NCI-H146 treated with DMSO at 0.1 percent for 48 hours (cell line): Measurements from ENCODE around the gene PDE3B.
"Not testable (repeated sequence)": the region's sequence is repeated elsewhere in the genome, so short reads cannot be mapped to it uniquely, and the experiment has no call there.

ENCODE experiments used
- DNase-seq: peaks from one replicate; lab custom pipeline; 2025; ENCODE audit not compliant: unreplicated experiment; lab: John Stamatoyannopoulos, UW

The PDE3B gene

DNA sequence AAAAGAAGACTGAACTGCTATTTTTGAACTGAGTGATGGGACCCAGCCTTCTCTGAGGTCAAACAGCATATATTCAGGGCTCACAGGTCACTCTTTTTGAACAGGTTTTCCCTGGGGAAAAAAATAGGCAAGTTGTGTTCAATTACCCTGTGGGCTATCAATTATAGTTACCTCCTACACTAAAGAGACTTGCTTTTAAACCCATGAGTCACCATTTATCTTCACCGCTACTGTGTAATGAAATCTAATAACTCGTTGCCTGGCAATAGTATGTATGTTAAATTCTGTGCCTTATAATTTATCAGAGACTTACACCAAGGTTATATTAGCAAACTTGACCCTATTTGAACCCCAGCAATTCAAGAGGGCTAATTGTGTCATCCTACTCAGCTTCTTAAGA is 149.9 kb downstream of the PDE3B start:
- DNase-seq = no peak

DNA sequence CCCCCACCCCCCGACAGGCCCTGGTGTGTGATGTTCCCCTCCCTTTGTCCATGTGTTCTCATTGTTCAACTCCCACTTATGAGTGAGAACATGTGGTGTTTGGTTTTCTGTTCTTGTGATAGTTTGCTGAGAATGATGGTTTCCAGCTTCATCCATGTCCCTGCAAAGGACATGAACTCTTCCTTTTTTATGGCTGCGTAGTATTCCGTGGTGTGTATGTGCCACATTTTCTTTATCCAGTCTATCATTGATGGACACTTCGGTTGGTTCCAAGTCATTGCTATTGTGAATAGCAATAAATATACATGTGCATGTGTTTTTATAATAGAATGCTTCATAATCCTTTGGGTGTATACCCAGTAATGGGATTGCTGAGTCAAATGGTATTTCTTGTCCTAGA is 152.4 kb downstream of the PDE3B start:
- DNase-seq = not testable (repeated sequence)

DNA sequence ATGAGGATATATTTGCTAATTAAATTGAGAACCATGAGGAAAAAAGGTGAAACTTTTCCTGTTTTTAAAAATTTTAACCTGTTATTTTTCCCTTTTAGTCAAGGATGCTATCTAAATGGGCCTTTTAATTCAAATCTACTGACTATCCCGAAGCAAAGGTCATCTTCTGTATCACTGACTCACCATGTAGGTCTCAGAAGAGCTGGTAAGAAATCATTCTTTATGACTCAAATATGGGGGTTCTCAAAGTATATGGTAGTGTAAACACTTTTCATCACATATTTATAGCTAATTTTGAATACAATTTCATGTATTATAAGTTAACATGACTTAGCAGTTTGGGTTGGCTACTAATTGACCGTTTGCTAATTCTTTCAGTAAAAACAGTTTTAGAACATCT is 160.2 kb downstream of the PDE3B start:
- no peak for DNase-seq

DNA sequence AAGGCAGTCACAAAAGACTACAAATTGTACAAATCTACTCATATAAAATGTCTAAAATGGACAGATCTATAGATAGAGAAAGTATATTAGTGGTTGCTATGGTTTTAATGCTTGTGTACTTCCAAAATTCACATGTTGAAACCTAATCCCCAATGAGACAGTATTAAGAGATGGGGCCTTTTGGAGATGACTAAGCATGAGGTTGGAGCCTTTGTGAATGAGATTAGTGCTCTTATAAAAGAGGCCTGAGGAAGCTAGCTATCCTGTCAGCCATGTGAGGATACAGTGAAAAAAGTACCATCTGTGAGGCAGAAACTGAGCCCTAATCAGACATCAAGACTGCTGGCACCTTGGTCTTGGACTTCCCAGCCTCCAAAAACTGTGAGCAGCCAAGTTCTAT is 165.9 kb downstream of the PDE3B start:
- DNase-seq = no peak

DNA sequence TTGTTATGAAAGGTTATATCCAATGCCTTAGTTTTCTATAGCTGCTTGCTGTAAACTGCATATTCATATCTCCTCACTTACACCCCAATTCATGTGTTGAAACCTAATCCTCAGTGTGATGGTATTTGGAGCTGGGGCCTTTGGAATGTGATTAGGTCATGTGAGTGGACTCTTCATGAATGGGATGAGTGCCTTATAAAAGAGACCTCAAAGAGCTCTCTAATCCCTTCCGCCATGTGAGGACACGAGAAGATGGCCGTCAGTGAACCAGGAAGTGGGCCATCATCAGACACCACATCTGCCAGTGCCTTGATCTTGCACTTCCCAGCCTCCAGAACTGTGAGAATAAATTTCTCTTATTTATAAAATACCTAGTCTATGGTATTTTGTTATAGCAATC is 169.2 kb downstream of the PDE3B start:
- no peak for DNase-seq

DNA sequence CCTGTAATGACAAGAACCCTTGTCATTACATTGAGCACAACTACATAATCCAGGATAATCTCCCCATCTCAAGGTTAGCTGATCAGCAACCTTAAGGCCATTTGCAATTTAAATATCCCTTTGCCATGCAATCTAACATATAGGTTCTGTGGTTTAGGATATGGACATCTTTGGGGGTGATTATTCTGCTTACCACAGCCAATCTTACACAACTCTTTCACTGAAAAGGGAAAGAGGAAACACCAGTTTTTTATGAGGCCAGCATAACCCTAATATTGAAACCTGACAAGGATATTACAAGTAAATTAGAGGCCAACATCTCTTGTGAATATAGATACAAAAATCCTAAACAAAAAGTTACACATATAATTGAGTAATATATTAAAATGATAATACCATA is 169.9 kb downstream of the PDE3B start:
- DNase-seq = no peak

DNA sequence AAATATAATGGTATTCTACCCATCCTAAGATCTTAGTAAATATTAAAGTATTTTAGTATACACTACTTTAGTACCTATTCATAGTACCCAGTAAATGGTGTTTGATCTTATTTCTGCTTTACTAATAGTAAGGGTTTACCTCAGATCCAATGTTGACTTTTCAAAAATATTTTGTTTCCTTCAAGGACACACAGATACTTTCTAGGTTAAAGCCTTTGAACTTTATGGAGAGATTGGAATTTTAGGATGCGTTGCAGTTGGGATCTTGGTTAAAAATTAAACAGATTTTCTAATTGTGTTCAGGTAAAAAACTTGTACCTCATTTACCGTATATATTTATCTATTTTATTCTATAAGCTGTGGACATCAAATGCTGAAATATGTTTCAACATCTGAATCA is 175.2 kb downstream of the PDE3B start:
- no peak for DNase-seq

DNA sequence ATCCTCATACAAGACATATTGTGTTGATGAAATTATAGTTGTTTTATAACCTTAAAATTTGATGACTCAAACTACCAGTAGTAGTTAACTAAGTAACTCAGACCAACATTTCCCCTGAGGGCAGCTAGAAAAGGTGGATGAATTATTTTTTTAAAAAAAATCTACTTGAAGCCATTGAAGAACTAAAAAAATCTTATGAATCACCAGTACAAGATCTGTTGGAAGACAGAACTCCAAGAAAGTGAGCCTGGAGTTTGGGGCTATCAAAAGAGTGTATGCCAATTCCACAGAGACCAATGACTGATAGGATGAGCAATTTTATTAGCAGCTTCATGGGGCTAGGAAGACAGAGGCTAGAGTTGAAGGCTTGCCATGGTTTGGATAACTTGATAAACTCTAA is 176.0 kb downstream of the PDE3B start:
- no peak for DNase-seq

- no peak for DNase-seq
Observed at GRCh38 chr11:14821031-14821430, 177.4 kb downstream of the PDE3B start.

GRCh38 chr11:14826600-14826999 is 183.0 kb downstream of the PDE3B start:
- DNase-seq = no peak

GRCh38 chr11:14835496-14836492 is 192.2 kb downstream of the PDE3B start:
- DNase-seq = no peak

- no peak for DNase-seq
Observed at GRCh38 chr11:14842002-14842401, 198.4 kb downstream of the PDE3B start.

- DNase-seq = no peak
Observed at GRCh38 chr11:14852571-14853177, 209.1 kb downstream of the PDE3B start.

DNA sequence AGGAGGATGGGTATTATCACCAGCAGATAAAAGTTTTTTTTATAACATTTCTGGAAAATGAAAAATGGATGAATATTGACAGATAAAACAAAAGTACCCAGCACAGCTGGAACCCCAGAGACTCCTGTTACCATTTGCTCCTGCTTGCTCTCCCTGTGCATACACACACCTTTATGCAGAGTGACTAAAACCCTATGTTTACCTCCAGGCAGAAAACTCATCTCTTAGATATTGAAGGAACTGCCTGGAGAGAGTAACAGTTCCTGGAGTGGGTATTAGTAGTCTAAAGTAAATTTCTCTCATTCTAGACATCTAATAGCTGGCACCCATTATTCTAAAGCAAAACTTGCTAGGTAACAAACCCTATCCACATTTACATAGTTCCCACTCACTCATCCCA is 210.5 kb downstream of the PDE3B start:
- DNase-seq = no peak

- no peak for DNase-seq
Observed at GRCh38 chr11:14855890-14856289, 212.3 kb downstream of the PDE3B start.

DNA sequence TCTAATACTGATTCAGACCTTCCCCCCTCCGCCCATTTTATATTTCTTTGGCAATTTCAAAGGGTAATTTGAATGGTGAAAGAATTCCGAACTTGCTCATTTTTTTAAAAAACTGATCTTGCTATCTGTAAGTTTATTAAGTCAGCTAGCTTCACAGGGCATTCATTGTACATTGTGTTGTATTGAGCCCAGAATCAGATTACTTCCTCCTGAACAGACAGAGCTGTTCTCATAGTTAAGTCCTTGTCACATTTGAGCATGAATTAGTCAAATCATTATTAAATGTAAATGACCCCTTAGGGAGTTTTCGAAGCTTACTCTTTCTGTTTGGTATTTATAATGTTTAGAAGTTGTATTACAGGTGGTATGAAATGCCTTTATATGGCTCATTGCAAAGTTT is 214.0 kb downstream of the PDE3B start:
- no peak for DNase-seq

- DNase-seq = no peak
Observed at GRCh38 chr11:14858404-14858803, 214.8 kb downstream of the PDE3B start.

- DNase-seq = no peak
Observed at GRCh38 chr11:14860511-14860910, 216.9 kb downstream of the PDE3B start.

GRCh38 chr11:14861680-14862079 is 218.1 kb downstream of the PDE3B start:
- no peak for DNase-seq

GRCh38 chr11:14863775-14864174 is 220.2 kb downstream of the PDE3B start:
- DNase-seq = not testable (repeated sequence)

DNA sequence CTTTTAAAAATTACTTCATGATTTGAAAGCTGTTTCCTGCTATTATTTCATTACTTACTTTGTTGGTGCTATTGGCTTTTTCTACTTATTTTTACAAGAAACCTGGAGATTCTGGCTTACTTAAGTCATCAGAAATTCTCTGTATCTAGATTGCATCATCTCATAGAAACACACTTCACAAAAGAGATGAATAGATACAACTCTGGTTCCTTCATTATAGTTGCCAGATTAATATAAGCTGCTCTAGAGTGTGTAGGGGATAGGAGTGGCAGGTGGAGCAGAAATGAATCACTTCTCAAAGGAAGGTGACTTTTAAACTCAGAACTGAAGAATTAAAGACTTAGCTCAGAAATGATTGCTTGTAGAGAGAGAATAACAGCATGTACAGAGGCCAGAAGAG is 228.4 kb downstream of the PDE3B start:
- no peak for DNase-seq

- DNase-seq = no peak
Observed at GRCh38 chr11:14873632-14874031, 230.0 kb downstream of the PDE3B start.
